AG08395 (cell line): ENCODE results near the gene NHSL1.

Source experiments
- DNase-seq: peaks from one replicate; pipeline ENCODE4 v3.0.0; 2012; ENCODE audit warnings: mixed read lengths, low spot score

The NHSL1 gene

DNA sequence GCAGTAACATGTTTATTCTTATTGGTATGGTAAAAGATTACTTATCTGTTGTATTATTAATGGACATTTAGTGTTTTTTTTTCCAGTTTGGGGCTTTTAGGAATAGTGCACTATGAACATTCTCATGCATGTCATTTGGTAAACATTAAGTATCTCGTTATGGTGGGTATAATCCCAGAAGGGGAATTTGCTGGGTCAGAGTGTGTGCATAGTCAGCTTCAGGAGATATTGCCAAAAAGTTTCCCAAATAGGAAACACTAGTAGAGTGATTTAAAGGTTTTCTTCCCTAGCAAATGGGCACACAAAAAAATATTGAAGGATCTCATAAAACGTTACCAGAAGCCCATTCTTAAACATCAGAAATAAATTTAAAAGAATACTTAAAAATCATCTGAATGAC lies 25.2 kb upstream of the NHSL1 start:
- DNase-seq, result no peak

DNA sequence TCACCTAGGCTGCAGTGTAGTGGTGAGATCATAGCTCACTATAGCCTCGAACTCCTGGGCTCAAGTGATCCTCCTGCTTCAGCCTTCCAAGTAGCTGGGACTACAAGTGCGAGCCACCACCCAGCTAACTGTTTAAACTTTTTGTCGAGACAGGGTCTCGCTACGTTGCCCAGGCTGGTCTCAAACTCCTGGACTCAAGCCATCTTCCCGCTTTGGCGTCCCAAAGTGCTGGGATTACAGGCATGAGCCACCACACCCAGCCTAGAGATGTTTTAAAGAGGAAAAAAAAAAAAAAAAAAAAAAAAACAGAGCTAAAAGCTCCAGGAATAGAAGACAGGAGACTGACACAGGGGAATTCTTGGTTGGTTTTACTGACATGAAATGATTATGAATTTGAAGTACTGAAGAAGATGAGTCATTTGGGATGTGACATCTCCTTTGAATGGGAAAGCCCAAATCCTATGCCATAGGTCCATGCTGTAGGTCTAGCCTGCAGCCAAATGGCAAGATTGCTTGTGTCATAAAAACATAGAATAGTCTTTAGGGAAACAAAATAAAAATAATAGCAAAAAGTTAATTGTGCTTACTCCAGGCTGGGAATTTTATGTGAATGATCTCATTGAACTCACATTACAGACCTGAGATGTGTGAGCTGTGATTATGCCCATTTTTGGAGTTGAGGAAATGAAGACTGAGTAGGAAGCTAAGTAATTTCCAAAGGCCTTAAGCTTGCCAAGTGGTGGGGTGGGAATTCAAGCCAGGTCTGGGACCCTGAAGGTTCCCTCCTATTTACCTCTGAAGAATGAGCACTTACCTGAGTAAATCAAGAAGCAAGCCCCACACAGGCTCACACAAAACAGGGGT lies 24.3 kb upstream of the NHSL1 start:
- no peak for DNase-seq

DNA sequence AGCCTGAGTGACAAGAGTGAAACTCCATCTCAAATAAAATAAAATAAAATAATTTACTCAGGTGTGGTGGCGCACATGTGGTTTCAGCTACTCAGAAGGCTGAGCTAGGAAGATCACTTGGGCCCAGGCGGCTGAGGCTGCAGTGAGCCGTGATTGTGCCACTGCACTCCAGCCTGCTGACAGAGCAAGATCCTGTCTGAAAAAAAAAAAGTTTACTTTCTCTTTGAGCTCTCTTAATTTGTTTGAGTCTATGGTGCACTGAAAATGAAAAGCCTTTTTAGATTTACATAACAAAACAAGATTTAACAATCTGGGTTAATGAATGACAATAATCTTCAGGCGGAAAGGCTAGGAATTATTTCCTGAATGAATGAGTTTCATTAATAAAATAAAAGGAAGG lies 23.3 kb upstream of the NHSL1 start:
- no peak for DNase-seq

DNA sequence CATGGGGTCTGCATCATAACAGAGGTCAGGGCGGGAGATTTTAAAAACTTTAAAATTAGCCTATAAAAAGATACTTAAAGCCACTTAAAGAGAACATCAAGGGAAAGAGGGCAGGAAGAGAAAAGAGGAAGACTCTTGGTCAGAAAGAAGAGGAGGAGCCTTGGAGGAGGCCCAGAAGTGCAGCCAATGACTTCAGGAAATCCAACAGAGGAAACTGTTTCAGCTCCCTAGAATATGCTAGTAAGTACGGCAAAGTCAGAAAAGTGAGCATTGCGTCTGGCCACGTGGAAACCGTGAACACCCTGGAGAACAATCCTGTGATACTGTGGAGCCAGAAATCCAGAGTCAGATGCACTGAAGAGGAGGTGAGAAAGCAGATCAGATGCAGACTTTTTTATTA lies 22.5 kb upstream of the NHSL1 start:
- DNase-seq, result no peak

DNA sequence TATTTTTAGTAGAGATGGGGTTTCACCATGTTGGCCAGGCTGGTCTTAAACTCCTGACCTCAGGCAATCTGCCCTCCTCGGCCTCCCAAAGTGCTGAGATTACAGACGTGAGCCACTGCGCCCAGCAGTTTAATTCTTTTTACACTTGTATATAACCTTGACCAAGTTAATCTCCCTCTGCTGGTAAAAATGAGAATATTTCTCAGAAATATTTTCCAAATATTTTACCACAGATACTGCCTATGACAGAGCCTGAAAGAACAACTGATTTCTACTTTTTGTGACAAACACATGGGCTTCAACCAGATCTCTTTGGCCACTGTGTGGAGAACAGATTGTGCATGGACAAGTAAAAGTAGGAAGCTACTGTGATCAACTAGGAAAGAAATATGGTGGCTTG lies 21.2 kb upstream of the NHSL1 start:
- peak; percentile 36 for DNase-seq

DNA sequence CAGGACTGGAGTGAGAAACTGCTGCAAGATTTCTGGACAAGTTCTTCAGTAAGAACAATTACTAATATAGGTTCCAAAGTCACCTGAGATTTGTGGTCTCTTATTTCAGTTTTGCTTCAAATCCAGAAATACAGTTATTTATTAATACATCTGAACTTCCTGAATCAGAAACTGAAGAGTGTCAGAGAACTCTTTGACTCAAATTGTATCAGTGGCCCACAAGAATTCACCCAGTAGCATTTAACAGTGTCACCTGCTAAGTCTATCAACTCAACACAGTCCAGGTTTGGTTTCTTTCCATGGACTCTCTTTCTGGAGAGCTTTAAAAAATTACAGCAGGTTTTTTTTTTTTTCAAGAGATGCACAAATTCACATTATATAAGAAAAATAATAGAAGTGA lies 18.8 kb upstream of the NHSL1 start:
- DNase-seq, result no peak

DNA sequence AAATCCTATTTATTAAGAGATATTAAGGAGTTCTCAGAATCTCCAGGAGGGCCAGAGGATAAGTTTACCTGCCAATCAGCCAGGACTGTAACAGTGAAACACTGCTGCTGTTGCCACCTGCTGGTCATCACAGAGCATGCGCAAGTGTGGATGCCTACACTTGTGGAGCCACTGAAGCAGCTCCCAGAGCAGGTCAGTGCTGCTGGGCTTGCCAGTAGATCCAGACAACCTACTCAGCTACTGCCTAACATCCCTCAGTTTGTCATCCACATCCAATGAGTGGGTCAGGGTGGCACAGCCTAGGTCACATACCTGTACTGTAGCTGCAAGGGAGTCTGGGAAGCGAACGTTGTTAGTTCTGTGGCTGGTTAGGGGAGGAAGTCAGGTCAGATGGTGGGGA lies 18.3 kb upstream of the NHSL1 start:
- DNase-seq, result peak; percentile 52

DNA sequence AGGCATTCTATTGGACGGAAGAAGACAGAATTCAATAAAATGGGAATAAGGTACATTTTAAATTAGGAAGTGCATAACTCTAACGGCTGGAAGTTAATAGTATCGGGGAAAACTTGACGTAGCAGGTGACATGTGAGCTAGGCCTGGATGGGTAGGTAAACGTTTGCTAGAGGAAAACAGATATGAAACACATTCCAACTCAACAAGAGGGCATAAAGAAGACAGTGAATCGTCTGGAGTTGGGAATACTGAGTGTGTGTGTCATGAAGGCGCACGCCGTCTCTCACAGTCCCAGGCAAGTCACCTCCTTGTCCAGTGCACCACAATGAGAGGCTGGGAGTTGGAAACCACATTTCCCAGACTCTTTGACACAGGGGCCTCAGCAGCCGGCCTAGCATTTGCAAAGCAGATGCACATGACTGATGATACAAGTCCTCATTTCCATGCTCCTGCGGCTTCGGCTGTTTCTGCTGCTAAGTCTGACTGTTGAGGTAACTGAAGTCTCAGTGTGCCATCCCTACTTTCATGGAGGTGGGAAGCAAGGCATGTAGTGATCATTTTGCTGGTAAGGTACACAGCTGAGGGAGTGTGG lies 16.5 kb upstream of the NHSL1 start:
- no peak for DNase-seq

DNA sequence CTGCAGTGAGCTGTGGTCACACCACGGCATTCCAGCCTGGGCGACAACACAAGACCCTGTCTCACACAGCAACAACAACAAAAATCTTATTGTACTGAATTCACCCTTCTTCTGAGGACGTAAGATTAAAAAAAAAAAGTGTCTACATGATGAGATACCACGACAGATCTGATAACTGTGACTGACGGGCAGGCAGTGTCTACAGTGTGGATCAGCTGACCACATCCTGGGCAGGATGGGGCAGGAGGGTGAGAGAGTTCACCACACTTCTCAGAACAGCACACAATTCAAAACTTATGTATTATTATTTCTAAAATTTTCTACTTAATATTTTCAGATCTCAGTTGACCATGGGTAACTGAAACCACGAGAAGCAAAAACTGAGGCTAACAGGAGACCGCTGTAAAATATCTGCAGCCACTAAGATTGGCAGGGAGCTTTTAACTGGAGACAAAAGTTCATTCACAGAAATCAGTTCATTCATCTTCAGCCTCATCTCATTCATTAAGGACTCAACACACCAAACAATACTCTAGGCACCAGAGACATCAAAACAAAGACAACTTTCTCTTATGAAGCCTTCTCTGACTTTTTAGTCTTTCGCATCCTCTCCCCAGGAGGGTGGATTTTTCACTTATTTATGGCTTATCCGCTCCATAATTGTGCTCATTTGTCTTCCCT lies 15.7 kb upstream of the NHSL1 start:
- DNase-seq, result no peak

DNA sequence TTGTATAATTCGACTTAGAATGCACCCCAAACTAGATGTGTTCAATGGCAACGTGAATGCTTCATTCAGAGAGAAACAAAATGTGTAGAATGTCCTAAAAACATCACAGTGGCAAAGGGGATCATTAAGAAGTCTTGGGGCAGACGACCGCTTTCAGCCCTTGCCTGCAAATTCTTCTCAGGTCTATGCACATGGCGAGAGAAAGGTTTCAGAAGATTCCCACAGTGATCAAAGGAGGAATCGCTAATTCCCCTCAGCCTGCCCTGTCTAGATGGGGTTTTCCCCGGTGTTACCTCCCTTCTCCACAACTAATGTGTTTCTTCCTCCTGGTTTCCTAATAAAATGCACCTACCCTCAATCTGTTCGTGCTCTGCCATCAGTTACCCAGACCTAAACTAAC lies 13.3 kb upstream of the NHSL1 start:
- DNase-seq, result no peak

DNA sequence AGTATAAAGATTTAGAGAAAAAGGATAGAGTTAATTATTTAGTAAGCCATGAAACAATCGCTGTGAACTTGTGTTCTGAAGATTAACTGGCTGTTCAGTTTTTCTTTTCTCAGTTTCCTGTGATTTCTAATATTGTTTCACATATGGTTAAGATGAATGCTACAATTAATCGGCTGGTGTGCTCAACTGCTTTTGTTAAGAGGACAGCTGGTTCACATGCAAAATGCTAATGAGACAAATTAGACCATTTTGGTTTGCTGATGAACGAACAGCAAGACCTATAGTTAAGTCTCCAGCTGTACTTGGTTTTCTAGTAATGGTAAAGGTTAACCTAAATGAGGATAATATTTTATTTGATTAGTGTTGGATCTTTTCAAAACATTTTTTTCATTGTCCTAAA lies 10.8 kb upstream of the NHSL1 start:
- no peak for DNase-seq

DNA sequence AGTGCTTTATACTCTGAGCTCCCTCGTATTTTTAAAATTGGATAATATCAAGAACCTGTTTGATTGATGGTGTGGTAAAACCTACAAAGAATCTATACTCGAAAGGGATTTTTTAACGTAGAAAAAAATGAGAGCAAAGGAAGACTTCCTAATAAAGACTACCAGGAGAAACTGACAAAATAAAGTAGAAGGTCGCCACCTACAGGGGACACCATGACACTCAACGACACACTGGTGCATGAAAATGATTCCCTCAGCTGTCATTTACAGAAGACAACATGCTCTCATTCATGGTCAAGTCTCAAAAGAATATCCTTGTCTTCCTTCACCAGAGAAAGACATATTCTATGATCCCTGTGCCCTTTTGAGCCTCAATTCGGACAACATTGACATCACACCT lies 10.1 kb upstream of the NHSL1 start:
- peak; percentile 41 for DNase-seq

DNA sequence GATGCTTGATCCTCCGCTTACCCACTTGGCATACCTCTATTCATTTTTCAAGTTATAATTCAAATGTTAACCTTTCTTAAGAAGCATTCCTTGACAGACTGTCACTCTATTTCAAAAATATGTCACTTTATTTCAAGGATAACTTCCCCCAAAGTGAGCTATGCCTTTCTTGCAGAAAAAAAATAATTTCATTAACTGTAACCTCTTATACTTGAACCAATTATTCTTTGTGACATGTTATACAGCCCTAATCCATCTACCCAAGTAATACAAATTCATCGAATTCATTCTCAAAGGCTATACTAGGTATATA lies 9.3 kb upstream of the NHSL1 start:
- DNase-seq, result no peak

DNA sequence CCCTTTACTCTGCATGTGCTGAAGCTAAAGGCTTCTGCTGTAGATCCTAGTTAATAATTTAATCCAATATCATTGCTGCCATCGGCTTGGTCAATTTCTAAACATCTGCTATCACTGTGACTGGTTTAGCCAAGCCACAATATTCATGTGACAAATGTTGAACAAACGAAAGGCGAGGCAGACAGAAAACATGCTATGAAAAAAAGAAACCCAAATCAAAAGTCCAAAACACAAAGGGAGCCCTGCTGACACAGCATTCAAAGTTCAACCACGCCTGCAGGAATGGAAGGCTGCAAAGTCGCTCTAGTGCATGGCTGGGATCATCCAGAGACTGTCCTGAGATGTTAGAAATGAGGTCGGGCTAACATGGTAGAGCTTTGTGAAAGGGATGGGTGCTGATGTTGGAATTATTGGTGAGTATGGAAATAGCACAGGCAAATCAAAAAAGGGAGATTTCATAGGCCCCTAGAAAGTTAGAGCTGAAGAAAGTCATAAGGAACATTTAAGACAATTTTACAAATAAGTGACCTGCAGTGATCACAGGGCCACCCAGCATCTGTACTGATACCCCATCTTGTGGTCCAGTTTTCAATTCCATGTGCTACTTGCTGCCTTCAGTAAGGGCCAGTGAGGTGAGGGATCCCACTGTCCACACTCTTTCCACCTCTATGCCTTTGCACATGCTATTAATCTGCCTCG lies 8.8 kb upstream of the NHSL1 start:
- DNase-seq, result no peak

DNA sequence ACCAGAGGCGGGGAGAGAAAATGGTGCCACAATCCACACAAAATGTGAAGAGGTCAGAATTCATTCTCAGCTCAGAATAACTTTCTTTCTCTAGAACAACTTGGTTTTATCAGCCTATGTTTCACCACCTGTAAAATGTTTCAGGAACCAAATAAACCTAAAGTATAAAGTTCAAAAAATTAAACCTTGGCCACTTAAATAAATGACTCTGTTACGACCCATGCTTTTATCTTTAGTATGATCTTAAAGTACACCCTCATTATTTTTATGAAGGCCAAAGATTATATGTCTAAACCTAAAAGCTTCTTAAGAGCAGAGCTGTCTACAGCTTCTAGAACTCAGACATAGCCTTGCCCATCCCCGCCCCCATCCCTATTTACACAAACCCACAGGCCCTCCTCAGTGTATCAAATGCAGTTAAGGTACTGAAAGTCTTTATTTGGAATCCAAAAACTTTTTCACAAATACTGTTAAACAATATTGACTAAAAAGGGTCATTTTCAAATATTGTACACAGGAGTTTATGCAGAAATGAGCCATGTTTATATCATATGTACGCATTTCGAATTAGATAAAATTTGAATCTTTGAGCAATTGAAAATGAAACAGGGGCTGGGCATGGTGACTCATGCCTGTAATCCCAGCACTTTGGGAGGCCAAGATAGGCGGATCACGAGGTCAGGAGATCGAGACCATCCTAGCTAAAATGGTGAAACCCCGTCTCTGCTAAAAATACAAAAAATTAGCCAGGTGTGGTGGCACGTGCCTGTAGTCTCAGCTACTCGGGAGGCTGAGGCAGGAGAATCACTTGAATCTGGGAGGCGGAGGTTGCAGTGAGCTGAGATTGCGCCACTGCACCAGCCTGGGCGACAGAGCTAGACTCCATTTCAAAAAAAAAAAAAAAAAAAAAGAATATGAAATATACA lies 5.7 kb upstream of the NHSL1 start:
- DNase-seq, result no peak

DNA sequence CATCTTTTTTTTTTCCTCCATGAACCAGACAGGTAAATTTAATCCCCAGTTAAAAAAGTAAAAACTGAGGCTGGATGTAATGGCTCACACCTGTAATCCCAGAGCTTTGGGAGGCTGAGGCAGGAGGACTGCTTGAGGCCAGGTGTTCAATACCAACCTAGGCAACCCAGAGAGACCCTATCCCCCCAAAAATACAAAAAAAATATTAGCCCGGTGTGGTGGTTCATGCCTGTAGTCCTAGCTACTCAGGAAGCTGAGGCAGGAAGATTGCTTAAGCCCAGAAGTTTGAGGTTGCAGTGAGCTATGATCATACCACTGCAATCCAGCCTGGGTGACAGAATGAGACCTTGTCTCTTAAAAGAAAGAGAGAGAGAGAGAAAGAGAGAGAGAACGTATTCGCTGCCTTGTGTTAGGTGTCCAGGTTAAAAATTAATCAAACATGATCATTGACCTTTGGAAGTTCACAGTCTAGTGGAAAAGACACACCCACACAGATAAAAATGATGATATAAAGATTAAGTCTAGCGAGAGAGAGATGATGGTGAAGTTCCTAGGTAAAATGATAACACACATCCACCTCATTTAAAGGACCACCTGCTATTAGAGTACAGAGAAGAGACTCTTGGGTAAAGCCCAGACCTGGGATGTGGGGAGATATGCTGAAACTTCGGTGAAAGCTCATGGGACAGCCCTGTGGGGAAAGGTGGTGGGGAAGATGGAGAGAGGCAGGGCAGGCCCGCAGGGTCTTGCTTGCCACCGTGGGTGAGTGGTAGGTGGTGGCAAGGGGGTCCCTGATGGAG lies 4.8 kb upstream of the NHSL1 start:
- no peak for DNase-seq

DNA sequence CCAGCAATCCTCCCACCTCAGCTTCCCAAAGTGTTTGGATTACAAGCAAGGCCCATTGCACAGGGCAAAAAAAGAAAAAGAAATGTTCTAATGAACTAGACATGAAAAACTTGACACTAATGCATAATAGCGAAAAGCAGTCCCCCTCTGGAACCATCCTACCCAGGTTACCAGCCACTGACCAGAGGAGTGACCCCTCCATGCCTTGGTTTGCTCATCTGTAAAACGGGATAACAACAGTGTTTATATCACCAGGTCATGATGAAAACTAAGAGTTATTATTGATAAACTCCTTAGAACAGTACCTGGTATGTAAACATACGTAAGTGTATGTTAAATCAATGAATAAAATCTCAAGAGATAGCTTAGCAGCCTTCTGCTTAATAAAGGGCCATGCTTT lies 3.3 kb upstream of the NHSL1 start:
- DNase-seq, result no peak

DNA sequence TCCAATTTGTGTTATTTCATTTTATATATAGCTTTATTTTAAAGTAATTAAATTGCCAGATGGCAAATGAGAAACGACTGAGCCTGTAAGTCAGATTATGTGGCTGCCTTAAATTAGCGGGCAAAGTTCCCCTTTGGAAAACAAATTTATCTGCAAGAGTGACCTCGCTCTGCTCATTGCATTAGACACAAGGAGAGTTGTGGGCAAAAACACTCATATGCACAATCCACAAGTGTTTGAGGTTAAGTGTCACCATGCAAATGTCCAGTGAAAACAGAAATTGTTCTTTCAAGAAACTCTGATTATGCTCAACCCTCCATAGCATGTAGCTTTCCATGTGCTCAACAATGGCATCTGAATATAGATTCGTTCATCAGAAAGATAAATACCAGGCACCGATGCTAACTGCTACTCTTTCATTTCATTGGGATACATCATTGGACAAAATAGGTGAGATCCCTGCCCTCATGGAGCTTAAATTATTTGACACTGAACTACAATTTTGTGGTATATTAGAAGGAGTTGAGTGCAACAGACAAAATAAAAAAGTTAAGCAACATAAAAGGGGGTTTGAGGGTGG lies 1.7 kb upstream of the NHSL1 start:
- DNase-seq, result no peak

DNA sequence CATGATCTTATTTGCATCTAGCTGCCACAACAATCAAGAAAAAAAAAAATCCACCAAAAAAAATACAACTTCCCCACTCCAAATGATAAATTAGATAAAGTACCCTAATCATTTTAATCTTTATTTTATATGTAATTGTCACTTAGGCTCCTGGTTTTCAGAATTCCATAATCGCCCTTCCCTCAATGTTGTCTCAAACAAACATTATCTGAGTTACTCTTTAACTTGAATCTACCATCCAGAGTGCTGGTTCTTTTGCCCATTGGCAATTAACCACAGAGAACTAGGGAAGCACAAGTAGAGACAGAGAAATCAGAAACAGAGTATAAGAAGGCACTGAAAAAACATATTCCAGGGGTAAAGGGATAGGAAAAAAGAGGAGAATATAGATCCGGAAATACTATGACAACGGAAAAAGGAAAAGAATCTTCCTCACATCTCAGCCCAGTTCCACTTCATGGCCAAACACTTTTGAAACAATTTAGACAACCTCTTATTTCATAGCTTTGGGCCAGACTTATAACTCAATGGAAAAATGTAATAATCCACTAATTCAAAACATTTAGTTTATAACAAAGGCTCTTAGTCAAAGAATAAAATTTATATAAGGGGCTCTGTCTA lies 861 bp upstream of the NHSL1 start:
- no peak for DNase-seq

DNA sequence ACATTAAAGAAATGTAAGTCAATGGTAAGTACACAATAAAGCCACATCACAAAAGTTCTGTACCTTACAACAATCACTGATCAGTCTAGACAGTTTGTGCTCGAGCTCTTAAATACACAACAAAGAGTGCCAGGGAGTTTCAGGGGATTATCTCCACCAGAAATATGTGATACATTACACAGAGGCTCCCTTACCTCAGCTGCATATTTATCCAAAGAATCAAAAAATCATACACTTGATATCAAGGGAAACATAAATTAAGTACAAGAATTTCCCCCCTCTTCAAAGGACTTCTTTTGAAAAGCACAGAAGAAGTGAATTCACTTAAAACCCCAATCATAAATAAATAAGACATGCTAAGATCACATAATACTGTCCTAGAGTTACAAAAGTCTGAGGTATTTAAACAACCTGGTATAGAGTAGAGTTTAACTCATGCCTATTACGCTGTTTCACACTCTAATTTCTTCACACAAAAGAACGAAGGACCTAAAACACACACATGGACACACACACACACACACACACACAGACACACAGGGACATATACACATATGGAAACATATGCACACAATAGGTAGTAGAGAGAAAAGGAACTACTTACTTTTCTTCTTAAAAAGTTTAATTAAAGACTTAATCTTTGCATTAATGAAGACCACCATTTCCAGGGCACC lies 528 bp downstream of the NHSL1 start:
- no peak for DNase-seq
